ENCODE data around the gene KRT2.
A peak's percentile ranks its signal among the peaks of the same experiment; 100 is the strongest.

The KRT2 gene

DNA sequence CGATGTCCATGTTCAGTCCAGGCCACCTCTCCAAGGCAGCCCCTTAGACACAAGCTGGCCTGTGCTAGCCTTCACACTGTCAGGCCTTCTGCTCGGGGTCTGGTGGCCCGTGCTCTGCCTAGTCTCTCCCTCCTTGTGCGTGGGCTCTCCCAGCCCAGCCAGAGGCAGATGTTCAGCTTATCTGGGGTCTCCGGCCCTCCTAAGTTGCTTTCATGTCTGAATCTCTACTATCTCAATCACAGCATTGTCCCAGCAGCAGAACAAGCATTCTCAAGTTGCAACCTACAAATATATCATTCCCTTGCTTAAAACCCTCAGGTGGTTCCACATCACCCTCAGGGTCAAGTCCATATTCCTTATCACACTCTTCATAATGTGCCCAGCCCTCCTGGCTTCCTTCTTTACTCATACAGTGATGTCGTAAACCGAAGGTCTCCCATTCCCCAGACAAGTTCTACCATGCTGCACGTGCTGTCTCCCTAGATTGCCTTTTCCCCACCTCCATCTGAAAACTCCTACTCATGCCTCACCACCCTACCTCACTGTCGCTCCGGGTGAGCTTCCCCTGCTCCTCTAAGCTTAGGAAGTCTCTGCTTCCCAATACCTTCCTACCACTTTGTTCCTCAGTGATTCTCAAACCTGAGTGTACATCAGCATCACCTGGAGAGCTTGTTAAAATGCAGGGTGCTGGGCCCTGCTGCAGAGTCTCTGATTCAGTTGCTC lies 35.2 kb downstream of the KRT2 start:
- DNase-seq (ENCODE audit: low spot score) = no peak

GRCh38 chr12:52615912-52616311 lies 36.1 kb downstream of the KRT2 start:
- no peak for DNase-seq (ENCODE audit: low spot score)

DNA sequence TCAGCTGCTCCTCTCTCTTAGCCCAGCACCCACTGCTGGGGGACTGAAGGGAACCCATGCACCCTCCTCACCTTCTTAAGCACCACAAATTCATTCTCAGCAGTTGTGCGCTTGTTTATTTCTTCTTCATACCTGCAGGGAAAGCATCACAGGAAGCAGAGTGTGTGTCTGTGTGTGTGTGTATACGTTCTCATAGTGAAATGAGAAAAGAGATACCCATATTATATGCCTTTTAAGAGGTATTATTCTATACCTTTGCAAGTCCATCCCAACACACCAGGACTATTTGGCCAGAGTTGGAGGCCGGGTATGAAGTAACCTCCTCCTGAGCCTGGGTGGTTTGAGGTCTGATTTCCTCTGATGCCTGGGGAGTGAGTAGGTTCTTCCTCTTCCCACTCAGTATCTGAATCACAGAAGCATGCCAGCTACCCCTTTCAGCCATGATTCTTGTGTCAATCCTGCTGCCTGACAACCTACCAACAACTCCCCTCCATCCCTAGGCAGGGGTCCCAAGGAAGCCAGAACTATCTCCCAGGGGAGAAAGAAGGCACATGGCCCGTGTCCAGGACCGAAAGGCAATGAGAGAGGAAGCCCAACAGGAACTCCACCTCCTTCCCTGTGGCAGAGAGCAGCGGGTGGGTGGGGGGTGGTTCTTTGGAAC lies 36.7 kb downstream of the KRT2 start:
- DNase-seq (ENCODE audit: low spot score) = no peak

DNA sequence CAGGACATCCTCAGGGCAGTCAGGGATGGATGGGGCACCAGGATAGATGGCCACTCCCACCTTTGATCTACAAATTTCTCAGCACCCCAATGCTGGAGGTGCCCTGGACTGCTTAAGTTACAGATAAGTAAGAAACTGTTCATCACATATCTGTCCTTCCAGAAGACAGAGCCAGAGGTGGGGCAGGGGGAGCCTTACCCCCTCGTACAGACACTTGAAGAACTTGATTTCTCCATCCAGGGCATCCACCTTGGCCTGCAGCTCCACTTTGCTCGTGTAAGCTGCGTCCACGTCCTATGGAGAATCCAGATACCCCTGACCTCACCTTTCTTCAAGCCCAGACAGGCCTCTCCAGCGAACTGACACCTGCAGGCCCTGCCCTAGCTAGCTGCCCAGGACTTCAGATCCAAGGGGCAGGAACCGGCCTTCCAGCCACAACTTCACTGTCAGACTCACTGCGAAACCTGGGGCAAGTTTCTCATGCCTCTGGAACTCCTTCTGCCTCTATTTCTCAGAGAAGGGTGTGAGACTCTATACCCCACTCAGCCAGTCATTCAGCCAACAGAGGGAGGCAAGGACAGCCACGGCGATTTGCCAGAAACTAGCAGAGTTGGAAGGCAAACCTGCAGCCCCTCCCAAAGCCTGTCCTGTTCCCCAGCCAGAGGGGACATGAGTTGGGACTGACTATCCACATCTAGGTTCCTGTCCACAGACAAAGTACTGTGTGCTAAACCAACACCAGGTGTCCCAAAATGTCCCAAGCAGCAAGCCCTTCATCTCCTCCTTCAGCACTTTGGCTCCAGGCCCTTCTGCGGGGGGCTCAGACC lies 37.4 kb downstream of the KRT2 start:
- DNase-seq (ENCODE audit: low spot score) = no peak

DNA sequence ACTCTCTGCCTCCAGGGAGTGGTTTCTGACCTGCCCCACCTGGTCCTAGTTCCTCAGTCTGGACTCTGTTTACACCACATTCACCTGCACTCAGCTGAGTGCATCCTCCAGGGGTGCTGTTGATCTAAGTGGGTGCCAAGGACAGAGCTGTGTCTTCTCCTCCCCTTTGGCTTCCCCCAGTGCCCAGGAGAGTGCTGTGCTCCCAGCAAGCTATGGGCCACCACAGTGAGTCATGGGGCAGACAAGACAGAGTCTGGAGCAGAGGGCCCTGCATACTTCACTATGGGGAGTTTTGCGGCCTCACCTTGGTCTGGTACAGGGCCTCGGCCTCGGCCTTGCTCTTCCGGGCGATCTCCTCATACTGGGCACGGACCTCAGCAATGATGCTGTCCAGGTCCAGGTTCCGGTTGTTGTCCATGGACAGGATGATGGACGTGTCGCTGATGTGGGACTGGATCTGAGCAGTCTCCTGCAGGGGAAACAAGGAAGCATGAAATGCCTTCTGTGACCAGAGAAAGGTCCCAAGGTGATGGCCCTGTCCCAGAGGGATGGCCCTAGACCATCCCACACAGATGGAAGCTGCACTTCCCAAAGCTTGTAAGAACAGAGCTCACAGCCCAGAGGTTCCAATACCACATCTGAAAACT lies 38.5 kb downstream of the KRT2 start:
- DNase-seq (ENCODE audit: low spot score) = no peak

- no peak for DNase-seq (ENCODE audit: low spot score)
These were observed 39.3 kb downstream of the KRT2 start for GRCh38 chr12:52612431-52613383.

DNA sequence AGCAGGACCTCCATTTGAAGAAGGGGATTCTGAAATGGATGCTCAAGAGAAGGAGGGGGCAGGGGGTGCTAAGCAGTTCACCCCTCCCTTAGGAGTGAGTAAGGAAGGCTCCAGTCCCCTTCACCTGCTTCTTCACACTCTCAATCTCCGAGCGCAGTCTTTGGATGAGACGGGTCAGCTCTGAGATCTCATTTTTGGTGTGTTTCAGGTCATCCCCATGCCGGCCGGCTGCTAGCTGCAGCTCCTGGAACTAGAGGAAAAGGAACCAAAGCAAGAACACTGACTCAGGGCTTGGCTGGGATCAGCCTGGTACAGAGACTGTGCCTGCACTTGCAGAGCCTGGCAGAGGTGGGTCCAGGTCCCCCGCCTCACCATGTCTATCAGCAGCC lies 40.9 kb downstream of the KRT2 start:
- no peak for DNase-seq (ENCODE audit: low spot score)

DNA sequence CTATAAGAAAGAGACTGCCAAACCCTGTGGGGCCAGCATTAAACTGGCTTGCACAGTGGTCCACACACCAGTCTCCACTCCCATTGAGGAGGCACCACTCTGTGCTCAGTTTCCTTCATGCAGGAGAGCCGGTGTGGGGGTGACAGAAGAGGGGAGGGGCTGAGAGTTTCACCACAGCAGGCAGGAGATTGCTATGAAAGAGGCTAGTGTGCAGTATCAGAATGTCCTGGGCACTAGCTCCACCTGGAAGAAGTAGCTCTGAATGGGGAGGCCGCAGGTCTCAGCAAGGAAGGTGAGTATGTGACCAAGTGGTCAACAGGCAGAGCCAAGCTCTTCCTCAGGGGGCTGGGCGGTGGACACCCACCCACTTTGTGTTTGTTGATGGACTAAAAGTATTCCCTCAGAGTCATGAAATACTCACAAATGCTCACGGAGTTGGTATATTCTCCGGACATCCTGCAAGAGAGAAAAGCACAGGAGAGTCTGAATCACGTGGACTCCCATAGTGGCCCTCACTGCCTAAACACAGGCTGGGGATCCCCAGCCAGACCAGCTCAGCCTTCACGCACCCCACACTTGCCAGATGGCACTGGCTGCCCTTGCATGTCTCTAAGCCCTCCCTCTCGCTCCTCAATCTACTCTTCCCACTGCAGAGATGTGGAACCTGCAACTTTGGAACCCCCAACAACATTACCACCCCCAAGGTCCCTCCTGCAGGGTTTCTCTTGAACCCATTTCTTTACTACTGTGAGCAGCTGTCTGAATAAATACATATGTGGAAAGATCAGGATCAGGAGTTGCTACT lies 43.0 kb downstream of the KRT2 start:
- DNase-seq (ENCODE audit: low spot score) = no peak

DNA sequence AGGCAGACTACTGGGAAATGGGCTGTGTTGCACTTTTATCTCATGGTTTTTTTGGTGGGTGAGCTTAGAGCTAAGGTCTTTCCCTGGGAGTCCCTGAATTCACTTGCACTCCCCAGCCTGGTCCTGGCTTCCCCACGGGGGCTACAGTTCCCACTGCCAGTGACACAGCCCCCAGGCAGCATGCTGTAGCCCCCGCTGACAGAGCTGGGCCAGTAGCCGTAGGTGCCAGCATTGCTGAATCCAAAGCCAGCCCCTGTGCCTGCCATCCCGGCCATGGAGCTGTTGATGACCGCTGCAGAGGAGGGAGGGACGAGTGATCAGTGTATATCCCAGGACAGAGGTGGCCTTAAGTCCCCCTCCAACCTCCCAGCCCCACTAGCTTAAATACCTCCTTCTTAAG lies 43.9 kb downstream of the KRT2 start:
- DNase-seq (ENCODE audit: low spot score) = no peak

- no peak for DNase-seq (ENCODE audit: low spot score)
These were observed 44.7 kb downstream of the KRT2 start for GRCh38 chr12:52607314-52607713.

GRCh38 chr12:52606581-52607218 lies 45.3 kb downstream of the KRT2 start:
- DNase-seq (ENCODE audit: low spot score) = no peak

DNA sequence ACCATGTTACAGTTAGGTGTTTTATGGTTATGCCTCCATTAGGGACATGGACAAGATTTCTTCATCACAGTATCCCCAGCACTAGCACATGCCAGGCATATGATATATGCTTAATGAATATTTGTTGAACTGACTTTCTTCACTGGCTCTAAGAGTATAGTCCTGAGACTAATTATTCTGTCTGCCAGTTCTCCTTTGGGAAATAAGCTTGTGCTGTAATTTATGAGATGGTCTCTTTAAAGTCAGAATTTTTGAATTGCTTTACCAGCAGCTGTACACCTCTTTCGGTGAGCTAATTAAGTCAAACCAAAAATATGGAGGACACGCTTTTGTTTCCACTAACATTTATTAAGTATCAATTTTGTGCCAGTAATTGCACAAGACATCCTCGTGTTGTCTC lies 45.9 kb downstream of the KRT2 start:
- no peak for DNase-seq (ENCODE audit: low spot score)

- no peak for DNase-seq (ENCODE audit: low spot score)
These were observed 46.5 kb downstream of the KRT2 start for GRCh38 chr12:52605542-52605941.

- no peak for DNase-seq (ENCODE audit: low spot score)
These were observed 47.2 kb downstream of the KRT2 start for GRCh38 chr12:52604859-52605258.

GRCh38 chr12:52603314-52603713 lies 48.7 kb downstream of the KRT2 start:
- no peak for DNase-seq (ENCODE audit: low spot score)

DNA sequence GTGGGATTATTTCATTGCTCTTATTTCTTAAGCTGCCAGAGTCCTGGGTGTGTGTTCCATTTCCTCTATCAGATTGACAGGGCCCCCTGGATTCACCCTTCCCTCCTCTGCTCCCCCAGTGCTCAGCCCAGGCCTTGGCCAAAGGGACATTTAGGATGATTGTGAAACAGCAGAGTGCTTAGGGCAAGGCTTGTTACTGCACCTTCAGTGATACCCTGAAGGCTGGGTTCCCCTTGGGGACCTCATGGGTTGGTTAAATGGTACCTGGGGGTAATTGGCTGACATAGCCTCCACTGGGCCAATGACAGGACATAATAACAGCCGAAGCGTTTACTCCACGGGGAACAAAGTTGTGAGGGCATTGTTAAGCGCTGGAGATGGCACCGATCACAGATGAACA lies 49.5 kb downstream of the KRT2 start:
- DNase-seq (ENCODE audit: low spot score) = no peak

DNA sequence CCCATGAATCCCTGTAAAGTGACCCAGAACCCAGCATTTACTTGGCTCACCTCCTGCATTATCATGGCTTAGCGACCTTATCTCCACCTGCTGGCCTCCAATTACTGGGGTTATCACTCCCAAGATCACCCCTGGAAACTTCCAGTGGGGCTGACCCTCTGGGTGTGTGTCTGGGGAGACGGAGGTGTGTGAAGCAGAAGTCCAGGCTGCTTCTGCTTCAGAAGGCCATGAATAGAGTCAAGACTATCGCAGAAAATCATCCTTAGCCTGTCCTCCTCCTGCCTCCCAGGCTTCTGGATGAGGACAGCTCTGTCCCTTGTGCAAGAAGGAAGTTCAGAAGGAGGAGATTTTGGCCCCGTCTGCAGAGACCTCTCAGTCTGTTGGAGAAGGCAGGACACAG lies 50.3 kb downstream of the KRT2 start:
- peak; percentile 5 for DNase-seq (ENCODE audit: low spot score)

DNA sequence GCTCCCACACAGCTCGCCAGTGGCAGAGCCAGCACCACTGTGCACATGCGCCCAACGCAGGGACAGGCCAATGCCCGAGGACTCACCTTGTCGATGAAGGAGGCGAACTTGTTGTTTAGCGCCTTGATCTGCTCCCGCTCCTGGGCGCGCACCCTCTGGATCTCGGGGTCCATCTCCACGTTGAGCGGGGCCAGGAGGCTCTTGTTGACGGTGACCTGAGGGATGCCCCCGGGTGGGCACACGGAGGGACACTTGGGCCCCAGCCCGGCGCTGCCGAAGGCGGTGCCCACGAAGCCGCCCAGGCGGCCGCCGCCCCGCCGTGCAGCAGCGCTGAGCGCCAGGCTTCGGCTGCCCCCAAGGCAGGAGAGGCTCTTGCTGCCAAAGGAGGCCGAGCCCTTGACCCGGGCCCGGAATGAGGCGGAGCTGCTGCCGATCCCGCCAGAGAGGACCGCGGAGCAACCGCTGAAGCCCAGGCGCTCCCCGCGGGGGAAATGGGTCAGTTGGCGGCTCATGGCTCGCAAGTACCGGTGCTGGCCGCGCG lies 51.0 kb downstream of the KRT2 start, which contains the start of gene KRT72:
TSS of gene KRT72 (minus strand) at position 523 of the 541 bp plus-strand sequence. CDS start at position 512, 11 bp downstream.
- DNase-seq (ENCODE audit: low spot score) = no peak

GRCh38 chr12:52600475-52600874 lies 51.5 kb downstream of the KRT2 start:
- no peak for DNase-seq (ENCODE audit: low spot score)

All from SK-N-DZ (cell line).